Inferior parietal cortex (tissue), 1 donor: Measurements from ENCODE around the gene EPG5.
"Not testable (repeated sequence)": the region's sequence is repeated elsewhere in the genome, so short reads cannot be mapped to it uniquely, and the experiment has no call there.

Experiments used
- DNase-seq: peaks from one replicate; pipeline ENCODE4 v3.0.0-alpha.2; 2016; ENCODE audit errors: extremely low spot score

Gene EPG5

GRCh38 chr18:45864081-45864480, 103.0 kb downstream of the EPG5 start:
- DNase-seq, result no peak

GRCh38 chr18:45863469-45863868, 103.7 kb downstream of the EPG5 start:
- DNase-seq, result no peak

- no peak for DNase-seq
These were observed 105.2 kb downstream of the EPG5 start for GRCh38 chr18:45861926-45862325.

DNA sequence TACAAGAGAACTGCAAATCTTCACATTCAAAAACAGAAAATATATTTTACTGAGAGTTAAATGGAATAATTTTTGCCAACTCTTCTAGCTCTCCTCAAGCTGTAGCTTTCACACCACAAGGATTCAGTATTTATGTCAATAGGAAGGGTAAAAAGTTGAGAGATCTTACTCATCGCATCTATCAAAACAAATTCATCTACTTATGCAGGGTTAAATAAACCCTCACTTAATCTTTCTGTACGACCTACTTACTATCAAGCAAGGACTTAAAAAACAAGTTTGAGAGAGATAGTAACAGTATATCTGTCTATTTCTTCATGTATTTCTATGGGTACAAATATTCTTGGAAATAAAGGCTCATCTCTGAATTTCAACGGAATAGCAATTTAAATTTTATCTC, 106.2 kb downstream of the EPG5 start:
- no peak for DNase-seq

GRCh38 chr18:45860492-45860891, 106.6 kb downstream of the EPG5 start:
- no peak for DNase-seq

DNA sequence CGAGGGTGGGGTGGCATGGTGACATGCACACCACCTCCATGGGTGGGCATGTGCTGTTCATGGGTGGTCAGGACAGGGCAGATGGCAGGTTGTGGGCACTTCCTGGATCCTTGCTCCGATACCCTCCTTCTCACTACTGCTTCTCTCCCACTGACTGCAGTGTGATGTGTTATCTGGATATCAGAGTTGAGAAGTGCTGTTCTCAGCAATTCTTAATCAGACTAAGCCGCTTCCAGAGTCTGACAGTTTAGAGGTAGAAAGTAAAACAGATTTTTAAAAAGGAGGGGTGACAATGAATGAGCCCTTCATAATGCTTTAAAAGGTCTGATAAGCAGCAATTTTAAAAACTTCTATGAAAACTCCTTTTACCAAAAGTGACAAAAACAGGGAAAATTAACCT, 107.8 kb downstream of the EPG5 start:
- DNase-seq, result no peak

DNA sequence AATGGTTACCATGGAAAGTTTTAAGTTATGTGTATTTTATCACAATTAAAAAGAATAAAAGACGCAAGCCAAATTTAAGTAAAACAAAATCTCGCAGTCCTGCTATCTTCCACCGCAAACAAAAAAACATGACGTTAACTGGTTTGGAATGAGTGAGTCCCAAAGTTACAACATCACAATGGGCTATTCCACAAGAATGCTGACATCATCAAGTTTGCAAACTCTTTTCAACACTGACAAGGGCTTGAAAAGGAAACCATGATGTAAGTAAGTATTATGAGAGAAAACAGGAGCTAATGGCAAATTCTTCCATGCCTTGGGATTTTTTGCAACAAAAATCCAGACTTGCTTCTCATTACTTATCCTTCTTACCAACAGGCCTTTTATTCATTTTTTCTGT, 110.6 kb downstream of the EPG5 start:
- no peak for DNase-seq

GRCh38 chr18:45854036-45854586, 113.0 kb downstream of the EPG5 start:
- DNase-seq, result no peak

GRCh38 chr18:45852631-45853030, 114.5 kb downstream of the EPG5 start:
- DNase-seq, result no peak

GRCh38 chr18:45851161-45851925, 115.8 kb downstream of the EPG5 start:
- no peak for DNase-seq

GRCh38 chr18:45850021-45850420, 117.1 kb downstream of the EPG5 start:
- DNase-seq, result no peak

- DNase-seq, result no peak
These were observed 117.6 kb downstream of the EPG5 start for GRCh38 chr18:45849529-45849928.

GRCh38 chr18:45848643-45849042, 118.5 kb downstream of the EPG5 start:
- DNase-seq, result not testable (repeated sequence)

- no peak for DNase-seq
These were observed 120.0 kb downstream of the EPG5 start for GRCh38 chr18:45847119-45847518.

DNA sequence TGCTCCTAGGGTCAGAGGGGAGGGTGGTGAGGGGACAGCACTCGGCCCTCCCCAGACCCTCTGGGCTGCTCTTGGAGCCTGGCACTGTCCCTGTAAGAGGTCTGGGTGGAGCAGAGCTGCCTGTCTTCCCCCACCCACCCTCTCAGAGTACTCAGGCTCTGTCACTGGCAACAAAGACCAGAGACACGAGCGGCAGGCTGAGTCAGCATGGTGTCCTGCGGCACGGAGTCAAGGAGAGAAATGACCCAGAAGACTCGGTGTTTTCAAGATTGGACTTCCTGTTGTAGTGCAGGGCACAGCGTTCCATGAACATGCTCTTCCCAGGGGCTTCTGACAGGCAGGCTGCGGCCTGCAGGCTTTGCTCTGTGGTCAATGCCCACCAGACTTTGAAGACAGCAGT, 121.7 kb downstream of the EPG5 start:
- no peak for DNase-seq

GRCh38 chr18:45844938-45845337, 122.2 kb downstream of the EPG5 start:
- DNase-seq, result no peak

DNA sequence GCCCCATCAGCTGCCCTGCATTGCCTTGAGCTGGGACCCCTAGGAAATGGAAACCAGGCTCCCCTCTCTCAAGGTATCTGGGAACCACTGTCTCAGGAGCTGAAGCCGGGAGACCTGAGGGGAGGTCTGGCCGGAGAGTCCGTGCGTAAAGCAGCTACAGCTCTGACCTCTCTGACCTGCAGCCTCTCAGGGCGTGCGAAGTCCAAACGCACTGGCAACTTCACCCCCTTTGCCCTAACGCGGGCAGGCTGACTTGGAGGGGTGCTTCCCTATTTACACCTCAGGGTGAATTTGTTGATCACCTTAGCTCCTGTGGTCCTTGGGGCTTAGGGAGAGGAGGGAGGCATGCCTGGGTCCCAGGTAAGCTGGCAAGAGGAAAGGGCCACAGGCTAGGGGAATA, 124.1 kb downstream of the EPG5 start:
- no peak for DNase-seq

- no peak for DNase-seq
These were observed 125.2 kb downstream of the EPG5 start for GRCh38 chr18:45841765-45842442.

GRCh38 chr18:45841060-45841764, 125.9 kb downstream of the EPG5 start:
- DNase-seq, result no peak

DNA sequence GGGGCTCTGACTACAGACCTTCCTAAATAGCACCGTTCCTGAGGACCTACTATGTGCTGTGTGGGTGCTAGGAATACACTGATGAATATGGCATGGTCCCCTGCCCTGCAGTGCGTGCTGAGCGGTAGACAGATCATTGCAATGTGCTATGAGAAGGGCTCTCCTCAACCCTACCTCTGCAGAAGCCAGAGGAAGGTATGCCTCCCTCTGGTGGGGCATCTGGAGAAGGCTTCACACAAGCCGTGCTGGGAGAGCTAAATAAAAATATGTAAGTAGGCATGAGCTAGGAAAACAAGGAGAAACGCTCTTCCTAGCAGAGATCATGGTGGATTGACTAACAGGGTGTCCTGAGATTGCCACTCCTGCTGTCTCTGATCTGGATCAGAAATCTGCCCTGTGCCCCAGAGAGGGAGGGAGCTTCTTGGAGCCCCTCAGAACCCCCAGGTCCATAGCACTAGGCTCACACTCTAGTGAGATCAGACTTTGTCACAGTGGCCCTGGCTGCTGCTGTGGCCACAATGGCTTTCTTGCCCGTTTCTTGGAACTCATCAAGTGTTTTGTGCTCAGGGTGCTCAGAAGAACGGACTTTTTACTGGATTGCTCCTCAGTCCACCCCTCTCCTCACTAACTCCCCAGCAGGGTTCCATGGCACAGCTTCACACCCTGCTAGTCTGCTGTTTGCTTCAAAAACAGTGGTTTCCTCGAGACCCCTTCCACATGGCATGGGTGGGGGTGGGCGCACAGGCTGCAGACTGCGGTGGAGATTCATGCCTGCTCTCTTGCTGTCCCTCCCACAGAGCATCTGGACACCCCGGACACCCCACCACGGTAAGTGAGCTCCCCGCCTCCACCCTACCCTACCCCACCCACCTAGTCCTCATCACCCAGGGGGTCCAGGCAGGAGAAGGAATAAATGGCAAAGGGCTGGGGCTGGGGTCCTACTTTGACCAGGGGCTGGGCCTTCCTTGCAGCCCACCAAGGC, 127.4 kb downstream of the EPG5 start:
- DNase-seq, result peak; percentile 19
